GM19328 (cell line): ENCODE results near the gene ZP3.
"Not testable (repeated sequence)": the region's sequence is repeated elsewhere in the genome, so short reads cannot be mapped to it uniquely, and the experiment has no call there.

Source experiments
- ATAC-seq: cut with Tn5 transposase; IDR thresholded peaks from one replicate; pipeline ENCODE4 v1.9.1; 2021; ENCODE audit warnings: mild to moderate bottlenecking, moderate library complexity; ENCODE audit not compliant: unreplicated experiment

ZP3 gene

DNA sequence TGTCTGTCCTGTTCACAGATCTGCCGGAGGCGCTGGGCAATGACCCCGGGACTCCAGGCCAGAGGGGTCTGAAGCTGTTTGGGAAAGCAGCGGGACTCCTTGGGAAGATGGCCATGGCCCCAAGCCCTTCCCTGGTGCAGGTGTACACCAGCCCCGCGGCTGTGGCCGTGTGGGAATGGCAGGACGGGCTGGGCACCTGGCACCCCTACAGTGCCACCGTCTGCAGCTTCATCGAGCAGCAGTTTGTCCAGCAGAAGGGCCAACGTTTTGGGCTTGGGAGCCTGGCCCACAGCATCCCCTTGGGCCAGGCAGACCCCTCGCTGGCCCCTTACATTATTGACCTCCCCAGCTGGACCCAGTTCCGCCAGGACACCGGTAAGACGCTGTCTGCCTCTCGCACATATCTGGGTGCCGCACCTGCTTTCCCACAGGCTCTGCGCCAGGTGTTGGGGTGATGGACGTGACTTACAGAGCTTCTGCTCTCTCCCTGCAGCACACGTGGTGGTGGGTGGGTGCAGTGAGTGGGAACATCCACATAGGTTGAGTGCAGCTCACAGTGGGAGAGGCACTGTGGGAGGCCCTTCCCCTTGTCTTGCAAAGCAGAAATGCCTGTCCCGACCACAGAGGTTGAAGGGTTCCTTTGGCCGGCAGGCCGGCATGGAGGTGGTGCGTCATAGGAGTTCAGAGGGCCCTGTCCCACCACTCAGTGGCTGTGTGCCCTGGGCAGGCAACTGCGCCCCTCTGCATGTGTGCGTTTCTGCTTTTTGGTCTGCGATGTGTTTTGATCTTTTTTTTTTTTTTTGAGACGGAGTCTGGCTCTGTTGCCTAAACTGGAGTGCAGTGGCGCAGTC is 55.9 kb downstream of the ZP3 start:
- not testable (repeated sequence) for ATAC-seq

DNA sequence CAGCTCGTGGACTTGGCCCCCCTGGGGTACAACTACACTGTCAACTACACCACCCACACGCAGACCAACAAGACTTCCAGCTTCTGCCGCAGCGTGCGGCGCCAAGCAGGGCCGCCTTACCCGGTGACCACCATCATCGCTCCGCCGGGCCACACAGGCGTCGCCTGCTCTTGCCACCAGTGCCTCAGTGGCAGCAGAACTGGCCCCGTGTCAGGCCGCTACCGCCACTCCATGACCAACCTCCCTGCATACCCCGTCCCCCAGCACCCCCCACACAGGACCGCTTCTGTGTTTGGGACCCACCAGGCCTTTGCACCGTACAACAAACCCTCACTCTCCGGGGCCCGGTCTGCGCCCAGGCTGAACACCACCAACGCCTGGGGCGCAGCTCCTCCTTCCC is 57.9 kb downstream of the ZP3 start:
- not testable (repeated sequence) for ATAC-seq

DNA sequence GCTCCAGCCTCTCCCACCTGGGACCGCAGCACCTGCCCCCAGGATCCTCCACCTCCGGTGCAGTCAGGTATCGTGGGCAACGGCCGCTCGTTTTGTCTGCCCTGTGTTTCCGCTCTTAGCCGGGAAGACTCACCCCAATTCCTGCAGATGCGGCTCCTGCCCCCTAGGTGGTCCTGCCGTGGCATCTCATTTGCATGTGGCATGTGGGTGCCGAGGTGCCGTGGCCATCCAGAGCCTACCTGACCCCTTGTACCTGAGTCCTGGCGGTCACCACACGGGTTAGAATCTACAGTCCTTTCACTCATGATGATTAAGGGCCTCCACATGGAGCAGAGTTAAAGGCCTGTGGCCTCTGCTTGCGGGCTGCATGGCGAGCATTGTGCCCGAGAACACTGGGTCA is 58.3 kb downstream of the ZP3 start:
- ATAC-seq, result not testable (repeated sequence)

DNA sequence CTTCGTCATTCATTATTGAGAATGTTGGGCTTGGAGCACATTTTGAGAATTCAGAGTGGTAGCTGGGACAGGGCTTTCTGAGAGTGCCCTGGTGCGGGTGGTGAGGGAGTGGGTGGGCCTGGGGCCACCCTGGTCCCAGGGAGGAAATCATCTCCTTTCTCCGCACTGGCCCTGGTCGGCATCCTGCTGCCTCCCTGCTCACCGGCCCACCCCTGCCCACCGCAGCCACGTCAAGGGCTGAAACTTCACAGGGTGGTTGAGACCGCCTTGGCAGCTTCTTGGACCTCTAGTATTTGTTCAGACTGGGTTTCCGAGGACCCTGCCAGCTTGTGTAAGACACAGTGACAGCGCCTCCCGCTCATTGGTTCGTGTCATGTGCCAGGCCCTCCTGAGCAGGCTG is 59.7 kb downstream of the ZP3 start:
- ATAC-seq, result not testable (repeated sequence)

DNA sequence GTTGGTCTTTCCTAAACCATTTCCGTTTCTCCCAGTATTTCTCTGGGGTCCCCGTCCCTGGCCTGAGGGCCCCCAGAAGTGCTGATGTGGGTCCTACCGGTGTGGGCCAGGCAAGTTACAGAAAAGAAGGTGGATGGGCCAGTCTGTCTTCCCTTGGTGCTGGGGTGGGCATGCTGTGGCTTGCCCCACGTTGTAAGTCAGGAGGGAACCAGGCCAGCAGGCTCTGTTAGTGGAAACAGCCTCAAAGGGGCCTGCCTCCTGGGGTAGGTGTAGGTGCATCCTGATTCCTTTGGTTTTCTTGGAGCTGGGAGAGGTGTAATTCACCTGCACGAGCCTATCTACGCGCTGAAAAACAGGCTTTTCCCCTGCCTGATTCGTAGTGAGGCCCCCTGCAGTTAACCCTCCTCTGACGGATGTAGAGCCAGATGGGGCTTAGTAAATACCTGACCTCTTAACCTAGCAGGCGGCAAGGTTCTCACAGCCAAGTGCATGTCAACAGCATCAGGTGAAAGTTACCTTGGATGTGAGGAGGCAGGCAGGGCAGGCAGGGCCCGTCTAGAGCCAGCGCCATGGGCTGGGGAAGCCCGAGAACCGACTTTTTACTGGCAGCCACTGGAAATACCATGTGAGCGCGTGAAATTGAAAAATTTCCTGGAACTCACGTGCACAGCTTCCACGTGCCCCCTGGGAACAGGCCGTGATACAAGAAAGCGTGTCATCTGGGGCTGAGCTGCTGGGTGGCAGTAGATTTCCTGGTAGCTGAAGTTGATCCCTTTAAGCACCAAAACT is 61.3 kb downstream of the ZP3 start:
- ATAC-seq, result peak; percentile 5

DNA sequence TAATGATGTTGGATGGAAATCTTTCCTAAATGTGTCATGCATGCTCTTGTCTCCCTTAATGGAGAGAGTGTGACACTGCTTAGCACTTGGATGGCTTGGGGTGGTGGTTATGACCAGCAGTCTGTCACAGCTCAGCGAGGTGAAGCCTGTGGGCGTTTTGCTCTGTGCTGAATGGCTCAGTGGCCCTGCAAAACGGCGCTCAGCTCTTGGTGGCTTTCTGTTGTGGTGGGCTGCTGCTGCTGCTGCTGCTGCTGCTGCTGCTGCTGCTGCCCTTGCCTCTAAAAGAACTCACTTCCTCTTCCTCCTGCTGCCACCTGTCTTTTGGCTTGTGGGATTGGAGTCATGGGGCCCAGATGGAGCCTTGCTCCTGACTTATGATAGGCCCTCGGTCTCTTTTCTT is 61.9 kb downstream of the ZP3 start:
- ATAC-seq, result peak; percentile 99

DNA sequence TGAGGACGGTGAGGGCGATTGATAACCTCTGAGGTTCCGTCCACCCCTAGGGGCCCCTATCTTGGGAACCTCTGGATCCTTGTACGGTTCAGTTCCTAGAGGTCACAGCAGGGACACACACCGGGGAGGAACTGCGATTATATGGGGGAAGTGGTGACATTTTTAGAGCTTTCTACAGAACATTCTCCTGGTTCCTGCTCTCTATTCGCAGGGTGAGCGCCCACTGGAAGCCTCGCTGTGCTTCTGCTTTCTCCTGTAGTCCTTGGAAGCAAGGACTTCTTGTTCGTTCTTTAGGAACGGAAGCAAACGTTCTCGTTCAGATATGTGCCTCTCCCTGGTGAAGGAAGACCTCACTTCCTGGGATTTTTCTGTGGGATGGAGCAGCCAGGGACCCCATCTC is 63.2 kb downstream of the ZP3 start:
- not testable (repeated sequence) for ATAC-seq
